ENCODE results near the gene TOMM34.

DNA sequence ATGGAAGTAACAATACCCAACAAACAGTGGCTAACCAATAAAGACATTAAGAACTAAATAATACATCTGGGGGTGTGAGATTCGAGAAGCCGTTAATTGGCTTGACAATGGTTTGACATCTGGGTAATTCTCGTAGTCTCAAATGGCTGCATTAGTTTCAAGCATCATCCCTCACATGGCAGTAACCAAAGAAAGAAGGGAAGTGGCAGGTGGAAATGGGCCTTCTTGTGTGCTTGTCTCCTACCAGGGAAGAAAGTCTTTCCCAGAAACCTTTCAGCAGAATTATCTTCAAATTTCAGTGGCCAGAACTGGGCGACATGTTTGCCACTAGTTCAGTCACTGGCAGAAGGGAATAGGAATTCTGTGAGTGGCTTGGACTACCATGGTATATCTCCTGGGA lies 16.5 kb upstream of the TOMM34 start:
- TF ChIP-seq, protein P1, sequence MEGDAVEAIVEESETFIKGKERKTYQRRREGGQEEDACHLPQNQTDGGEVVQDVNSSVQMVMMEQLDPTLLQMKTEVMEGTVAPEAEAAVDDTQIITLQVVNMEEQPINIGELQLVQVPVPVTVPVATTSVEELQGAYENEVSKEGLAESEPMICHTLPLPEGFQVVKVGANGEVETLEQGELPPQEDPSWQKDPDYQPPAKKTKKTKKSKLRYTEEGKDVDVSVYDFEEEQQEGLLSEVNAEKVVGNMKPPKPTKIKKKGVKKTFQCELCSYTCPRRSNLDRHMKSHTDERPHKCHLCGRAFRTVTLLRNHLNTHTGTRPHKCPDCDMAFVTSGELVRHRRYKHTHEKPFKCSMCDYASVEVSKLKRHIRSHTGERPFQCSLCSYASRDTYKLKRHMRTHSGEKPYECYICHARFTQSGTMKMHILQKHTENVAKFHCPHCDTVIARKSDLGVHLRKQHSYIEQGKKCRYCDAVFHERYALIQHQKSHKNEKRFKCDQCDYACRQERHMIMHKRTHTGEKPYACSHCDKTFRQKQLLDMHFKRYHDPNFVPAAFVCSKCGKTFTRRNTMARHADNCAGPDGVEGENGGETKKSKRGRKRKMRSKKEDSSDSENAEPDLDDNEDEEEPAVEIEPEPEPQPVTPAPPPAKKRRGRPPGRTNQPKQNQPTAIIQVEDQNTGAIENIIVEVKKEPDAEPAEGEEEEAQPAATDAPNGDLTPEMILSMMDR (conservative IDR thresholded peaks at IDR 0.05 in 1 of 2, IDR thresholded peaks at IDR 0.05 in 1 of 2; ENCODE audit: low read depth in 1 of 2, low read length in 2 of 2) = no peak
- no peak for TF ChIP-seq EZH2 (IDR thresholded peaks at IDR 0.05; ENCODE audit: low read length, missing control alignments)
